NCI-H146 treated with DMSO at 0.1 percent for 48 hours (cell line): ENCODE data around the gene MRRF.

Experiments
- DNase-seq: peaks from one replicate; lab custom pipeline; 2025; ENCODE audit not compliant: unreplicated experiment; lab: John Stamatoyannopoulos, UW

The MRRF gene

GRCh38 chr9:122378236-122378635 is 113.6 kb downstream of the MRRF start:
- DNase-seq = no peak

DNA sequence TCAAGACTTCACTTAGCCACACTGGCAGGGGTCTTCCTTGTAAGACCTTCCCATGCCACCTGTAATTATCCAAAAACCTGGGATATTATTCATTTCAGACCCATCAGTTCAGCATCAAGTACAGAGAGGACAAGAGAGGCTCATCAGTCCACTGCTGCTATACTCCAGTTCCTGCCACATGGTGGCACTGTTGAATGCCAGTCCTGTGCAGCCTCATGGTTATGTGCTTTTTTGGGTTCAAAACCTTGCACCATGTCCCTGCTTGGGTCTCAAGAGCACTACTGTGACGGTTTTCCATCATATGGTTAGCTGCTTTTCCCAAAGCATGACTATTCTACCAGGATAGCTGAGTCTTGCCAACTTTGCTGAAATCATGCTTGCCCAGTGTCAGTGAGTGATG is 114.7 kb downstream of the MRRF start:
- no peak for DNase-seq

DNA sequence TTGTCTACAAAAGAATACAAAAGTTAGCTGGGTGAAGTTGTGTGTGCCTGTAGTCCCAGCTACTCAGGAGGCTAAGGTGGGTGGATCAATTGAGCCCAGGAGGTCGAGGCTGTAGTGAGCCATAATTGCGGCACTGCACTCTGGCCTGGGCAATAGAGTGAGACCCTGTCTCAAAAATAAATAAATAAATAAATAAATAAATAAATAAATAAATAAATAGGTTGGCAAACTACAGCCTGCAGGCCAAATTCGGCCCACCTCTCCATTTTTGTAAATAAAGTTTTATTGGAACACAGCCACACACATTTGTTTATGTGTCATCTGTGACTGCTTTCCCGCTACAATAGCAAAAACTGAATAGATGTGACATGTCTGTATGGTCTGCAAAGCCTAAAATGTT is 115.6 kb downstream of the MRRF start:
- DNase-seq = no peak
